Large intestine (tissue), 3 donors: ENCODE results near the gene VPS26C. TPM values are rescaled to one million over a fixed set of nuclear protein-coding genes. Genes with fewer than 3 reads are reported as not detected.

Source experiments
- DNase-seq, 2 donors: peaks; one replicate each; pipeline versions ENCODE4 v3.0.0 to v3.0.0-alpha.2; 2013
- H3K27ac ChIP-seq: one replicate; pipeline ENCODE4 v1.5.1; 2013; ENCODE audit warnings: low read length
- H3K27me3 ChIP-seq: 2 replicates; pipeline ENCODE4 v1.6.1; 2013; ENCODE audit warnings: low read length; ENCODE audit not compliant: control insufficient read depth, insufficient read depth
- H3K36me3 ChIP-seq: 2 replicates; pipeline ENCODE4 v1.6.1; 2013; ENCODE audit warnings: low read length; ENCODE audit not compliant: control insufficient read depth, insufficient read depth
- H3K4me1 ChIP-seq: one replicate; pipeline ENCODE4 v1.6.1; 2013; ENCODE audit warnings: low read length; ENCODE audit not compliant: control insufficient read depth, insufficient read depth
- H3K4me3 ChIP-seq: one replicate; pipeline ENCODE4 v1.5.1; 2013; ENCODE audit warnings: low read length
- H3K9me3 ChIP-seq: one replicate; pipeline ENCODE4 v1.6.1; 2013; ENCODE audit warnings: mild to moderate bottlenecking, low read depth, low read length, moderate library complexity; ENCODE audit not compliant: control insufficient read depth
- WGBS: methylation state at CpG from one replicate; pipeline ENCODE4 v1.1.5; 2013; ENCODE audit warnings: low lambda C conversion rate; ENCODE audit not compliant: insufficient coverage; 5-methylcytosine and 5-hydroxymethylcytosine counted together
- polyA plus RNA-seq: library from polyadenylated mRNA; unstranded; fragments of 120-200 nt; gene quantifications from one replicate; pipeline ENCODE4 v1.2.1, GENCODE V29; 2013

Gene VPS26C
- polyA plus RNA-seq, 1 donor, result 49.5 TPM

- peaks cover 19% of the 10 kb centered on the region for H3K36me3 ChIP-seq
- no peak overlapping the region for H3K27ac ChIP-seq
- H3K4me3 ChIP-seq, result no peak overlapping the region
- no peaks in the 10 kb centered on the region for H3K4me1 ChIP-seq
- no CpG with 5 or more reads among the region's 7 CpGs for WGBS
- no peaks in the 10 kb centered on the region for H3K9me3 ChIP-seq
- H3K27me3 ChIP-seq, result no peaks in the 10 kb centered on the region
- no peak for DNase-seq
These were observed 60.6 kb downstream of the VPS26C start for GRCh38 chr21:37206496-37206895.

GRCh38 chr21:37204580-37204979 is 62.6 kb downstream of the VPS26C start:
- Histone ChIP-seq H3K27ac (no peak overlapping the region), H3K4me1 (no peaks in the 10 kb centered on the region), H3K9me3 (no peaks in the 10 kb centered on the region), H3K4me3 (no peak overlapping the region), H3K27me3 (no peaks in the 10 kb centered on the region), H3K36me3 (peaks cover 35% of the 10 kb centered on the region)
- WGBS, result 100% methylated on average over 2 of the region's 7 CpGs
- DNase-seq, result no peak

- Histone ChIP-seq H3K4me1 (no peaks in the 10 kb centered on the region), H3K4me3 (no peak overlapping the region), H3K36me3 (peaks cover 51% of the 10 kb centered on the region), H3K27me3 (no peaks in the 10 kb centered on the region), H3K27ac (no peak overlapping the region), H3K9me3 (no peaks in the 10 kb centered on the region)
- 80% methylated on average over 2 of the region's 14 CpGs for WGBS
- DNase-seq, result no peak
These were observed 64.7 kb downstream of the VPS26C start for GRCh38 chr21:37202221-37203110.

GRCh38 chr21:37200641-37201480 is 66.3 kb downstream of the VPS26C start:
- Histone ChIP-seq H3K27me3 (no peaks in the 10 kb centered on the region), H3K4me1 (no peaks in the 10 kb centered on the region), H3K36me3 (peaks cover 56% of the 10 kb centered on the region), H3K4me3 (no peak overlapping the region), H3K27ac (no peak overlapping the region), H3K9me3 (no peaks in the 10 kb centered on the region)
- DNase-seq, result no peak
- no CpG with 5 or more reads among the region's 16 CpGs for WGBS

GRCh38 chr21:37199057-37199924 is 67.8 kb downstream of the VPS26C start:
- Histone ChIP-seq H3K36me3 (peaks cover 66% of the 10 kb centered on the region), H3K27me3 (no peaks in the 10 kb centered on the region), H3K4me1 (no peaks in the 10 kb centered on the region), H3K27ac (no peak overlapping the region), H3K4me3 (no peak overlapping the region), H3K9me3 (no peaks in the 10 kb centered on the region)
- peak in 1 of 2 donors; percentile 32 for DNase-seq
- WGBS, result no CpG with 5 or more reads among the region's 11 CpGs

GRCh38 chr21:37197746-37198145 is 69.4 kb downstream of the VPS26C start:
- Histone ChIP-seq H3K36me3 (peaks cover 73% of the 10 kb centered on the region), H3K4me3 (no peak overlapping the region), H3K27ac (no peak overlapping the region), H3K9me3 (no peaks in the 10 kb centered on the region), H3K4me1 (no peaks in the 10 kb centered on the region), H3K27me3 (no peaks in the 10 kb centered on the region)
- DNase-seq, result no peak
- WGBS, result no CpG with 5 or more reads among the region's 4 CpGs

- H3K27me3 ChIP-seq, result no peaks in the 10 kb centered on the region
- WGBS, result no CpG with 5 or more reads among the region's 8 CpGs
- H3K27ac ChIP-seq, result no peak overlapping the region
- DNase-seq, result peak; percentile 36 to 74
- no peak overlapping the region for H3K4me3 ChIP-seq
- H3K4me1 ChIP-seq, result no peaks in the 10 kb centered on the region
- peaks cover 75% of the 10 kb centered on the region for H3K36me3 ChIP-seq
- no peaks in the 10 kb centered on the region for H3K9me3 ChIP-seq
These were observed 70.3 kb downstream of the VPS26C start for GRCh38 chr21:37196847-37197246.

- Histone ChIP-seq H3K27ac (no peak overlapping the region), H3K4me3 (no peak overlapping the region), H3K9me3 (no peaks in the 10 kb centered on the region), H3K27me3 (no peaks in the 10 kb centered on the region), H3K36me3 (peaks cover 63% of the 10 kb centered on the region), H3K4me1 (no peaks in the 10 kb centered on the region)
- no peak for DNase-seq
- no CpG with 5 or more reads among the region's 15 CpGs for WGBS
These were observed 71.5 kb downstream of the VPS26C start for GRCh38 chr21:37195610-37196009.

GRCh38 chr21:37195059-37195458 is 72.1 kb downstream of the VPS26C start:
- no CpG with 5 or more reads among the region's 3 CpGs for WGBS
- no peak overlapping the region for H3K4me3 ChIP-seq
- no peak overlapping the region for H3K27ac ChIP-seq
- peaks cover 63% of the 10 kb centered on the region for H3K36me3 ChIP-seq
- no peaks in the 10 kb centered on the region for H3K4me1 ChIP-seq
- DNase-seq, result no peak
- H3K27me3 ChIP-seq, result no peaks in the 10 kb centered on the region
- H3K9me3 ChIP-seq, result no peaks in the 10 kb centered on the region

GRCh38 chr21:37193676-37194075 is 73.5 kb downstream of the VPS26C start:
- H3K9me3 ChIP-seq, result no peaks in the 10 kb centered on the region
- no peak overlapping the region for H3K4me3 ChIP-seq
- no peak overlapping the region for H3K27ac ChIP-seq
- H3K27me3 ChIP-seq, result no peaks in the 10 kb centered on the region
- peaks cover 61% of the 10 kb centered on the region for H3K36me3 ChIP-seq
- no peak for DNase-seq
- no peaks in the 10 kb centered on the region for H3K4me1 ChIP-seq
- no CpG with 5 or more reads among the region's 6 CpGs for WGBS
